Esophagus muscularis mucosa (tissue), 3 donors: ENCODE results near the gene PDGFA.

Experiments used
- EP300 ChIP-seq: sonication (generic); formaldehyde crosslinking; IDR thresholded peaks from one replicate; pipeline ENCODE4 v1.6.1; 2017; ENCODE audit warnings: antibody characterized with exemption
- TF ChIP-seq, protein P1 (sequence below), 3 experiments: fragments of 200-600 bp in 2 of 3; fragments of 450-650 bp in 1 of 3; sonication (generic) in 2 of 3; IDR thresholded peaks; one replicate each; pipeline ENCODE4 v1.5.1; 2017 to 2019; ENCODE audit warnings: antibody characterized with exemption in 3 of 3, mild to moderate bottlenecking in 2 of 3, moderate library complexity in 1 of 3

DNA sequence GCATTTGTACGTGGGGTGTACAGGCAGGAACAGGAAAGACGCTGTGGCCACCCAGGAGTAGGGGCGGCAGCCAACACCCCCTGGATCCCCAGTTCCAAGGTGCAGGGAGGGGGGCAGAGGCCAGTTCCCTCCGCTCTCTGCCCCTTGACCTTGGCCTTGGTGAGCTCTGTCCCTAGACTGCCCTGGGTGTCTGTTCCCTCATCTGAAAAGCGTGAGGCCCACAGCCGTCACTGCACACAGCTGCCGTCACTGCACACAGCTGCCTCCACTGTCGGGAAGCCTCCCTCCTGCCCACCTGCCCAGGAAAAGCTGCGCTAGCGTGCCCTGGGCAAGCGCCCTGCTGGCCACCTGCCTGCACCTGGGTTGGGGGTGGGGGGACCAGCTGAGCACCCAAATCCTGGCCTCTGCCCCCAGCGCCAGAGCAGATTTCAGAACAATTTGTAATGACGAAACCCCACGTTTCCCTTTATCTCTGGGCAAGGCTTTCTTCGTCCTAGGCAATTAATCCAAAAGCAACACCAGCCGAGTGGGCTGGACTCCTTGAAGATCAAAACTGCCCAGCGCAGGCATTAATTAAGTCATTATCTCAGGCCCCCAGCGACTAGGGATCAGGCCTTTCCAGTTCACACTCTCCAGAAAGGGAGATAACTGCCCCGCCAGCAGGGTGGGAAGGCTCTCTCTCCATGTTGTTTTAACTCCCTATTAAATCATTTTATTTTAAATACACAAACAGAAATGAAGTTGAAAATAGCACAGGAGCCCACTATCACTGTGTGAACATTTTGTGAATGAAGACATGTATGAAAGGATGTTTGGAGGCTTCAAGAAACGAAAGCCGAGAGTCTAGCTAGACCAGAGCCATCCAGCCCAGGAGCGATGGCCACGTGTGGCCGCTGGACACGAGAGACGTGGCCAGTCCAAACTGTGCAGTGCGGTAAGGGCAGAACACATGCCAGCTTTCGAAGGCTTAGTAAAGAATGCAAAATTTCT is 4.0 kb upstream of the PDGFA start:
- no peak for TF ChIP-seq EP300
- TF ChIP-seq, protein P1, sequence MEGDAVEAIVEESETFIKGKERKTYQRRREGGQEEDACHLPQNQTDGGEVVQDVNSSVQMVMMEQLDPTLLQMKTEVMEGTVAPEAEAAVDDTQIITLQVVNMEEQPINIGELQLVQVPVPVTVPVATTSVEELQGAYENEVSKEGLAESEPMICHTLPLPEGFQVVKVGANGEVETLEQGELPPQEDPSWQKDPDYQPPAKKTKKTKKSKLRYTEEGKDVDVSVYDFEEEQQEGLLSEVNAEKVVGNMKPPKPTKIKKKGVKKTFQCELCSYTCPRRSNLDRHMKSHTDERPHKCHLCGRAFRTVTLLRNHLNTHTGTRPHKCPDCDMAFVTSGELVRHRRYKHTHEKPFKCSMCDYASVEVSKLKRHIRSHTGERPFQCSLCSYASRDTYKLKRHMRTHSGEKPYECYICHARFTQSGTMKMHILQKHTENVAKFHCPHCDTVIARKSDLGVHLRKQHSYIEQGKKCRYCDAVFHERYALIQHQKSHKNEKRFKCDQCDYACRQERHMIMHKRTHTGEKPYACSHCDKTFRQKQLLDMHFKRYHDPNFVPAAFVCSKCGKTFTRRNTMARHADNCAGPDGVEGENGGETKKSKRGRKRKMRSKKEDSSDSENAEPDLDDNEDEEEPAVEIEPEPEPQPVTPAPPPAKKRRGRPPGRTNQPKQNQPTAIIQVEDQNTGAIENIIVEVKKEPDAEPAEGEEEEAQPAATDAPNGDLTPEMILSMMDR (IDR thresholded peaks at IDR 0.05): no peak
